ENCODE data around the gene TNIP3.

DNA sequence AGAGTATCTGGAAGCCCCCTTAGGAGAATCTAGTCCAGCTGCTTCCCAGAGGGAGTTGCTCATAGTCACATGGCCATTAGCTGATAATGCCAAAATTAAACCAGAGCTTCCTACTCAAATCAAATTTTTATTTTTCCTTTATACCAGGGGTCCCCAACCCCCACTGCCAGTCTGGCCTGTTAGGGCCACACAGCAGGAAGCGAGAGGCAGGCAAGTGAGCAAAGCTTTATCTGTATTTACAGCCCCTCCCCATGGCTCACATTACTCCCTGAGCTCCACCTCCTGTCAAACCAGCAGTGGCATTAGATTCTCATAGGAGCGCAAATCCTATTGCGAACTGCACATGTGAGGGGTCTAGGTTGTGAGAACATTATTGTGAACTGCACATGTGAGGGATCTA is 19.2 kb upstream of the TNIP3 start:
- TF ChIP-seq, protein P1, sequence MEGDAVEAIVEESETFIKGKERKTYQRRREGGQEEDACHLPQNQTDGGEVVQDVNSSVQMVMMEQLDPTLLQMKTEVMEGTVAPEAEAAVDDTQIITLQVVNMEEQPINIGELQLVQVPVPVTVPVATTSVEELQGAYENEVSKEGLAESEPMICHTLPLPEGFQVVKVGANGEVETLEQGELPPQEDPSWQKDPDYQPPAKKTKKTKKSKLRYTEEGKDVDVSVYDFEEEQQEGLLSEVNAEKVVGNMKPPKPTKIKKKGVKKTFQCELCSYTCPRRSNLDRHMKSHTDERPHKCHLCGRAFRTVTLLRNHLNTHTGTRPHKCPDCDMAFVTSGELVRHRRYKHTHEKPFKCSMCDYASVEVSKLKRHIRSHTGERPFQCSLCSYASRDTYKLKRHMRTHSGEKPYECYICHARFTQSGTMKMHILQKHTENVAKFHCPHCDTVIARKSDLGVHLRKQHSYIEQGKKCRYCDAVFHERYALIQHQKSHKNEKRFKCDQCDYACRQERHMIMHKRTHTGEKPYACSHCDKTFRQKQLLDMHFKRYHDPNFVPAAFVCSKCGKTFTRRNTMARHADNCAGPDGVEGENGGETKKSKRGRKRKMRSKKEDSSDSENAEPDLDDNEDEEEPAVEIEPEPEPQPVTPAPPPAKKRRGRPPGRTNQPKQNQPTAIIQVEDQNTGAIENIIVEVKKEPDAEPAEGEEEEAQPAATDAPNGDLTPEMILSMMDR (conservative IDR thresholded peaks at IDR 0.05; ENCODE audit: low read depth, low read length), result no peak
- TF ChIP-seq MXI1 (IDR thresholded peaks at IDR 0.05; ENCODE audit: borderline replicate concordance, low read depth, low read length) (no peak), RFX5 (IDR thresholded peaks at IDR 0.05; ENCODE audit: low read depth, low read length) (no peak)
- TF ChIP-seq, protein P2, sequence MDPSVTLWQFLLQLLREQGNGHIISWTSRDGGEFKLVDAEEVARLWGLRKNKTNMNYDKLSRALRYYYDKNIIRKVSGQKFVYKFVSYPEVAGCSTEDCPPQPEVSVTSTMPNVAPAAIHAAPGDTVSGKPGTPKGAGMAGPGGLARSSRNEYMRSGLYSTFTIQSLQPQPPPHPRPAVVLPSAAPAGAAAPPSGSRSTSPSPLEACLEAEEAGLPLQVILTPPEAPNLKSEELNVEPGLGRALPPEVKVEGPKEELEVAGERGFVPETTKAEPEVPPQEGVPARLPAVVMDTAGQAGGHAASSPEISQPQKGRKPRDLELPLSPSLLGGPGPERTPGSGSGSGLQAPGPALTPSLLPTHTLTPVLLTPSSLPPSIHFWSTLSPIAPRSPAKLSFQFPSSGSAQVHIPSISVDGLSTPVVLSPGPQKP (IDR thresholded peaks at IDR 0.05; ENCODE audit: borderline replicate concordance, low read depth, low read length), result no peak
